ENCODE data around the gene BAHCC1. TPM values are rescaled to one million over a fixed set of nuclear protein-coding genes. Genes with fewer than 3 reads are reported as not detected.
A peak's percentile ranks its signal among the peaks of the same experiment; 100 is the strongest.

BAHCC1 gene
- total RNA-seq, 1 donor from 2014 or later = 3.4 TPM

DNA sequence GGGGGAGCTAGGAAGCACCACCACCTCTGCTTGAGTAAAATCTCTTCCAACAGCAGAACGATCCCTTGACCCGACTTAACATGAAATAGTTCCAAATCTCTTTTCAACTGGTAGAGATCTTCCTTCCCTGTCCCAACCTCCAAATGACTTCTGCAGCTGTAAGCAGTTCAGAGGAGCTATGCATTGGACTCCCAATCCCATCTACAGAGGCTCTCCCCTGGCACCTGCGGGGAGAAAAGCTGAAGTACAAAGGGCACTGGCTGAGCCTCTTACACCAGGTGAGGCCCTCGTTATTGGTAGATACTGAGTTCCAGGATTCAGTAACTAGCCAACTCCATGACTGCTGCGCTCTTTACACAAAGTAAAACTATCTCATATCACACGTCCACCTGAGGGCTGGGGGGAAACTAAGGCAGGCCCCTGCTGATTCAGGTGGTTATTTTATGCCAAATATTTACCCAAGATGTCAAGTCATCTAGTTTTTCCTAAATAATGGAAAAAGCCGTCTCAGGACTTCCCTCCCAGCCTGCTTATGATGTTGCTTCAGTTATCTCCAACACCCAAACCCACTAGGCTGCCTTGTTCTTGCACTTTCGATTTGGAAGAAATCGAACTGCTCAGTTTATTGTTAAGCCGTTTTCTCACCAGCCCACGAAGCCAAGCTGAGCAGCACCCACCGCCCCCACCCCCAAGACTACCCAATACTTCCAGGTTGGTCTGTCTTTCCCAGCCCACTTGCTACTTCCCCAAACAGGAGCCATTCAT lies 114.1 kb downstream of the BAHCC1 start:
- H3K4me3 Mint-ChIP-seq = peak overlapping the region; percentile 98
- H3K79me2 ChIP-seq (ENCODE audit: low read depth) = peaks cover 37% of the 10 kb centered on the region
- H3F3A ChIP-seq (ENCODE audit: low read depth) = peaks cover 63% of the 10 kb centered on the region
- H2AFZ ChIP-seq (replicated peaks) = no peak overlapping the region
- no peaks in the 10 kb centered on the region for H3K9me3 ChIP-seq (ENCODE audit: low read depth)
- peaks cover 10% of the 10 kb centered on the region for H3K9me3 Mint-ChIP-seq
- TF ChIP-seq EZH2 (IDR thresholded peaks at IDR 0.05) (no peak), EZH2phosphoT487 (IDR thresholded peaks at IDR 0.05) (no peak)
- TF ChIP-seq, protein P1, sequence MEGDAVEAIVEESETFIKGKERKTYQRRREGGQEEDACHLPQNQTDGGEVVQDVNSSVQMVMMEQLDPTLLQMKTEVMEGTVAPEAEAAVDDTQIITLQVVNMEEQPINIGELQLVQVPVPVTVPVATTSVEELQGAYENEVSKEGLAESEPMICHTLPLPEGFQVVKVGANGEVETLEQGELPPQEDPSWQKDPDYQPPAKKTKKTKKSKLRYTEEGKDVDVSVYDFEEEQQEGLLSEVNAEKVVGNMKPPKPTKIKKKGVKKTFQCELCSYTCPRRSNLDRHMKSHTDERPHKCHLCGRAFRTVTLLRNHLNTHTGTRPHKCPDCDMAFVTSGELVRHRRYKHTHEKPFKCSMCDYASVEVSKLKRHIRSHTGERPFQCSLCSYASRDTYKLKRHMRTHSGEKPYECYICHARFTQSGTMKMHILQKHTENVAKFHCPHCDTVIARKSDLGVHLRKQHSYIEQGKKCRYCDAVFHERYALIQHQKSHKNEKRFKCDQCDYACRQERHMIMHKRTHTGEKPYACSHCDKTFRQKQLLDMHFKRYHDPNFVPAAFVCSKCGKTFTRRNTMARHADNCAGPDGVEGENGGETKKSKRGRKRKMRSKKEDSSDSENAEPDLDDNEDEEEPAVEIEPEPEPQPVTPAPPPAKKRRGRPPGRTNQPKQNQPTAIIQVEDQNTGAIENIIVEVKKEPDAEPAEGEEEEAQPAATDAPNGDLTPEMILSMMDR (IDR thresholded peaks at IDR 0.05) = no peak
- H3K4me3 ChIP-seq = peak overlapping the region; percentile 98
- peaks cover 46% of the 10 kb centered on the region for H3K27me3 Mint-ChIP-seq (ENCODE audit: insufficient read depth, low read depth)
- H3K27ac Mint-ChIP-seq = peak overlapping the region; percentile 75
- no peak overlapping the region for H3K27ac ChIP-seq
- peaks cover 11% of the 10 kb centered on the region for H3K27me3 ChIP-seq
- H4K20me1 ChIP-seq (ENCODE audit: low read depth) = peaks cover 42% of the 10 kb centered on the region
- H3K9ac ChIP-seq = no peak overlapping the region
- peaks cover 18% of the 10 kb centered on the region for H3K4me1 ChIP-seq
- peak overlapping the region; percentile 97 for H3K4me2 ChIP-seq
- peaks cover 39% of the 10 kb centered on the region for H3K36me3 Mint-ChIP-seq
- no peaks in the 10 kb centered on the region for H3K36me3 ChIP-seq
- peaks cover 38% of the 10 kb centered on the region for H3K4me1 Mint-ChIP-seq
- DNase-seq (ENCODE audit: low spot score) = no peak

DNA sequence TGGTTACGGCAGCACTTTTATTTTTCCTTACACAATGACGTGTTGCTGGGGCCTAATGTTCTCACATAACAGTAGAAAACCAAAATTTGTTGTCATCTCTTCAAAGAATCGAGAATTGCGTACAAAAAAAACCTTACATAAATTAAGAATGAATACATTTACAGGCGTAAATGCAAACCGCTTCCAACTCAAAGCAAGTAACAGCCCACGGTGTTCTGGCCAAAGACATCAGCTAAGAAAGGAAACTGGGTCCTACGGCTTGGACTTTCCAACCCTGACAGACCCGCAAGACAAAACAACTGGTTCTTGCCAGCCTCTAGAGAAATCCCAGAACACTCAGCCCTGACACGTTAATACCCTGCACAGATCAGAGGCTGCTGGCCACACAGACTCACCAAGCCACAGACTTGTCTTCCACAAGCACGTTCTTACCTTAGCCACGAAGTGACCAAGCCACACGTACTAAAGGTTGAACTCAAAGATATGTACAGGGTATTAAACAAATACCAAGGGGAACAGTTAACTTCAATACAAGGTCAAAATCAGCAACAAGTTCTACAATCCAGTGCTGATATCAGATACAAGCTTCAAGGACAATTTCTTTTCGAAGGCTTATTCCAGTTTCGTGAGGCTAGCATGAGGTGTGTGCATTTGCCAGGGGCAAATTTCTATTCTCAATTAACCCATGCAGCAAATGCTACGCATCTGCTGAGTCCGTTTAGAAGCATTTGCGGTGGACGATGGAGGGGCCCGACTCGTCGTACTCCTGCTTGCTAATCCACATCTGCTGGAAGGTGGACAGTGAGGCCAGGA lies 114.9 kb downstream of the BAHCC1 start:
- TF ChIP-seq EZH2 (IDR thresholded peaks at IDR 0.05) (no peak), EZH2phosphoT487 (IDR thresholded peaks at IDR 0.05) (no peak)
- TF ChIP-seq, protein P1 (IDR thresholded peaks at IDR 0.05) = no peak
- no peak overlapping the region for H3K9ac ChIP-seq
- no peak overlapping the region for H3K27ac ChIP-seq
- no peak overlapping the region for H2AFZ ChIP-seq (replicated peaks)
- H3K4me1 ChIP-seq = peaks cover 18% of the 10 kb centered on the region
- peak overlapping the region; percentile 75 for H3K27ac Mint-ChIP-seq
- peaks cover 39% of the 10 kb centered on the region for H3K79me2 ChIP-seq (ENCODE audit: low read depth)
- H3K36me3 ChIP-seq = no peaks in the 10 kb centered on the region
- peaks cover 35% of the 10 kb centered on the region for H3K4me1 Mint-ChIP-seq
- peaks cover 39% of the 10 kb centered on the region for H3K36me3 Mint-ChIP-seq
- no peaks in the 10 kb centered on the region for H3K9me3 ChIP-seq (ENCODE audit: low read depth)
- peaks cover 42% of the 10 kb centered on the region for H4K20me1 ChIP-seq (ENCODE audit: low read depth)
- H3K4me2 ChIP-seq = peak overlapping the region; percentile 97
- H3K4me3 Mint-ChIP-seq = peak overlapping the region; percentile 98
- no peak for DNase-seq (ENCODE audit: low spot score)
- peak overlapping the region; percentile 98 for H3K4me3 ChIP-seq
- H3K9me3 Mint-ChIP-seq = peaks cover 10% of the 10 kb centered on the region
- peaks cover 13% of the 10 kb centered on the region for H3K27me3 ChIP-seq
- H3F3A ChIP-seq (ENCODE audit: low read depth) = peaks cover 69% of the 10 kb centered on the region
- H3K27me3 Mint-ChIP-seq (ENCODE audit: insufficient read depth, low read depth) = peaks cover 43% of the 10 kb centered on the region

DNA sequence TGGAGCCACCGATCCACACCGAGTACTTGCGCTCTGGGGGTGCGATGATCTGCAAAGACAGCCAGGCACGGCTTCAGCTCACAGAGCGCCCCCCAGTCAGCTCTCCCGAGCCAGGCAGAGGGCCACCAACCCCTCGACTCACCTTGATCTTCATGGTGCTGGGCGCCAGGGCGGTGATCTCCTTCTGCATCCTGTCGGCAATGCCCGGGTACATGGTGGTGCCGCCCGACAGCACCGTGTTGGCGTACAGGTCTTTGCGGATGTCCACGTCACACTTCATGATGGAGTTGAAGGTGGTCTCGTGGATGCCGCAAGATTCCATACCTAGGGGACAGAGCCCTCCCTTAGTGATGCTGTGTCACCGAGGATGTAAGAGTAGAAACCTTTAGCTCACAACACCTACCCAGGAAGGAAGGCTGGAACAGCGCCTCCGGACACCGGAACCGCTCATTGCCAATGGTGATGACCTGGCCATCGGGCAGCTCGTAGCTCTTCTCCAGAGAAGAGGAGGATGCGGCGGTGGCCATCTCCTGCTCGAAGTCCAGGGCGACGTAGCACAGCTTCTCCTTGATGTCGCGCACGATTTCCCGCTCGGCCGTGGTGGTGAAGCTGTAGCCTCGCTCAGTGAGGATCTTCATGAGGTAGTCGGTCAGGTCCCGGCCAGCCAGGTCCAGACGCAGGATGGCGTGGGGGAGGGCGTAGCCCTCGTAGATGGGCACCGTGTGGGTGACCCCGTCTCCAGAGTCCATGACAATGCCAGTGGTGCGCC lies 115.7 kb downstream of the BAHCC1 start:
- no peak overlapping the region for H2AFZ ChIP-seq (replicated peaks)

More for the DNA sequence above, 115.7 kb downstream of the BAHCC1 start:
- H3K4me3 Mint-ChIP-seq = peak overlapping the region; percentile 98
- peaks cover 19% of the 10 kb centered on the region for H3K27me3 ChIP-seq
- peaks cover 45% of the 10 kb centered on the region for H3K27me3 Mint-ChIP-seq (ENCODE audit: insufficient read depth, low read depth)
- DNase-seq (ENCODE audit: low spot score) = no peak
- H3K36me3 ChIP-seq = no peaks in the 10 kb centered on the region
- H3K27ac ChIP-seq = no peak overlapping the region
- H3K4me1 Mint-ChIP-seq = peaks cover 41% of the 10 kb centered on the region
- peaks cover 39% of the 10 kb centered on the region for H3K36me3 Mint-ChIP-seq
- peak overlapping the region; percentile 98 for H3K4me3 ChIP-seq
- H3K4me2 ChIP-seq = peak overlapping the region; percentile 97
- peaks cover 75% of the 10 kb centered on the region for H3F3A ChIP-seq (ENCODE audit: low read depth)
- TF ChIP-seq EZH2 (IDR thresholded peaks at IDR 0.05) (no peak), EZH2phosphoT487 (IDR thresholded peaks at IDR 0.05) (no peak)
- TF ChIP-seq, protein P1 (IDR thresholded peaks at IDR 0.05) = no peak
- H3K9ac ChIP-seq = peak overlapping the region; percentile 93
- H4K20me1 ChIP-seq (ENCODE audit: low read depth) = peaks cover 47% of the 10 kb centered on the region
- H3K4me1 ChIP-seq = peaks cover 23% of the 10 kb centered on the region
- H3K27ac Mint-ChIP-seq = peak overlapping the region; percentile 96
- H3K9me3 ChIP-seq (ENCODE audit: low read depth) = no peaks in the 10 kb centered on the region
- H3K9me3 Mint-ChIP-seq = peaks cover 10% of the 10 kb centered on the region
- peaks cover 47% of the 10 kb centered on the region for H3K79me2 ChIP-seq (ENCODE audit: low read depth)

Data from neural progenitor cell (in vitro differentiated cells).